Peyer's patch (tissue), 4 donors: Measurements from ENCODE around the gene HAPLN1.

Experiments used
- POLR2A ChIP-seq, 2 donors: fragments of 450-650 bp; IDR thresholded peaks; one replicate each; pipeline ENCODE4 v1.5.1; 2017; ENCODE audit warnings: antibody characterized with exemption in 2 of 2, mild to moderate bottlenecking in 2 of 2, moderate library complexity in 2 of 2
- TF ChIP-seq, protein P1 (sequence below), 6 experiments: fragments of 450-650 bp in 4 of 6; fragments of 200-600 bp in 2 of 6; sonication (generic) in 1 of 6; IDR thresholded peaks; one replicate each; pipeline ENCODE4 v1.5.1; 2017 to 2019; ENCODE audit warnings: antibody characterized with exemption in 6 of 6, mild to moderate bottlenecking in 3 of 6, moderate library complexity in 1 of 6

DNA sequence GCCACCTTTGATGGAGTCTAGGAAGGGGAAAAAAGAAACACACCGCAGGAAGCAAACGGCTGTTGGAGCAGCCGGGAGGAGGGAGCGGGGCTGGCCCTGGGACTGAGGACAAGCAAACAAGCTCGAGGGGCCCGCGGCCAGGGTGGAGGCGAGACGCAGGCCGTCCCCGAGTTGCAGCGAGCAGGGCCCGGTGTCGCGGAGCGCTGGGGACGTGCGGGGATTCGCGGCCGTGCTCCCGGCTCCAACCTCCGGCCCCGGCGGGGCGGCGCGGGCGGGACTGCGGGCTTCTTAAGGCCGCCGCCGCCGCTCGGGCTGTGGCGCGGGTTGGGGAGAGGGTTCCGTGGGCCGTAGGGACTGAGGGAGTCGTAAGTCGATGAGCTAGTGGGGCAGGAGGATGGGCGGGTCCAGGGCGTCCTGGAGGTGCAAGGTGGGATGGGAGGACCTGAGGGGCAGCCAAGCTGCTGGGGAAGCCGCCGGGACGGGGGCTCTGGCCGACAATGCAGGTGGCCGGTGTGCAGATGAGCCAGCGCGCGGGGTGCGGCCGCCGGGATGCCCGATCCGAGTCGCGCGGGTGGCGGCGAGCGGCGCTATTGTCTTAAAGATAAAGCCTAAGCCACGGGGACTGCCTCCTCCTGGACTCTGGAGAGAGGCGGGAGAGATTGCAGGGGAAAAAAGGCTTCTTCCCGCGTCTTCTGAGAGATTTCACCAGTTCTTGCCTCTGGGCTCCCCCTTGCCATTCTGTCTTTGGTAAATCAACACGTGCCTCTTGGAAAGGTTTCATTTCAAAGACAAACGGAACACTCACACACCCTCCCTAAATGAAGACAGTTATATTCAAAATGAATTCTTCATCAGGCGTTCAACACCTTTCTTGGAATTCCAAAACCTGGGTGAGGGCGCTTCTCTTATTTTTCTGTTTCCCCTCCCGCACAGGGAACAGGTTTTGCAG is 1.6 kb upstream of the HAPLN1 start:
- TF ChIP-seq, protein P1, sequence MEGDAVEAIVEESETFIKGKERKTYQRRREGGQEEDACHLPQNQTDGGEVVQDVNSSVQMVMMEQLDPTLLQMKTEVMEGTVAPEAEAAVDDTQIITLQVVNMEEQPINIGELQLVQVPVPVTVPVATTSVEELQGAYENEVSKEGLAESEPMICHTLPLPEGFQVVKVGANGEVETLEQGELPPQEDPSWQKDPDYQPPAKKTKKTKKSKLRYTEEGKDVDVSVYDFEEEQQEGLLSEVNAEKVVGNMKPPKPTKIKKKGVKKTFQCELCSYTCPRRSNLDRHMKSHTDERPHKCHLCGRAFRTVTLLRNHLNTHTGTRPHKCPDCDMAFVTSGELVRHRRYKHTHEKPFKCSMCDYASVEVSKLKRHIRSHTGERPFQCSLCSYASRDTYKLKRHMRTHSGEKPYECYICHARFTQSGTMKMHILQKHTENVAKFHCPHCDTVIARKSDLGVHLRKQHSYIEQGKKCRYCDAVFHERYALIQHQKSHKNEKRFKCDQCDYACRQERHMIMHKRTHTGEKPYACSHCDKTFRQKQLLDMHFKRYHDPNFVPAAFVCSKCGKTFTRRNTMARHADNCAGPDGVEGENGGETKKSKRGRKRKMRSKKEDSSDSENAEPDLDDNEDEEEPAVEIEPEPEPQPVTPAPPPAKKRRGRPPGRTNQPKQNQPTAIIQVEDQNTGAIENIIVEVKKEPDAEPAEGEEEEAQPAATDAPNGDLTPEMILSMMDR (IDR thresholded peaks at IDR 0.05): peak in 4 of 6 experiments; percentile 19 to 51 (median 44)
- no peak for TF ChIP-seq POLR2A (IDR thresholded peaks at IDR 0.05)
